H1 (cell line): Measurements from ENCODE around the gene TDRD9. TPM values are rescaled to one million over a fixed set of nuclear protein-coding genes. Genes with fewer than 3 reads are reported as not detected.

ENCODE experiments used
- CTCF ChIA-PET: fragments of 300-600 bp; sonication (Branson Sonifier 250); formaldehyde crosslinking; loops from one replicate; lab custom pipeline; 2021; ENCODE audit not compliant: partially characterized antibody; lab: Charles Lee
- POLR2A ChIA-PET: fragments of 300-600 bp; sonication (Branson Sonifier 250); formaldehyde crosslinking; loops from one replicate; lab custom pipeline; 2021; ENCODE audit warnings: inconsistent platforms; ENCODE audit not compliant: partially characterized antibody; lab: Charles Lee
- DNase-seq, 2 experiments: peaks; one replicate each; pipeline versions ENCODE4 v3.0.0 to v3.0.0-alpha.2; 2010 to 2022; ENCODE audit warnings: low spot score in 2 of 2, low read depth in 1 of 2, mixed read lengths in 1 of 2
- FAIRE-seq: peaks from 2 replicates; lab custom pipeline; 2011; peaks lifted over from hg19 to GRCh38; lab: Jason Lieb, UNC
- H2AFZ ChIP-seq: 2 replicates; pipeline ENCODE4 v1.8.1; 2012; ENCODE audit warnings: low read length, inconsistent platforms
- H2AK5ac ChIP-seq: 2 replicates; pipeline ENCODE4 v1.6.1; 2013; ENCODE audit warnings: low read depth, low read length
- H2BK120ac ChIP-seq: replicated peaks from 2 replicates; pipeline ENCODE3; 2013; ENCODE audit warnings: low read depth, low read length, inconsistent platforms
- H2BK12ac ChIP-seq: 2 replicates; pipeline ENCODE4 v1.6.1; 2013; ENCODE audit warnings: low read depth, low read length
- H2BK15ac ChIP-seq: 2 replicates; pipeline ENCODE4 v1.6.1; 2013; ENCODE audit warnings: low read length
- H2BK20ac ChIP-seq: 2 replicates; pipeline ENCODE4 v1.6.1; 2013; ENCODE audit warnings: low read length
- H2BK5ac ChIP-seq: 2 replicates; pipeline ENCODE4 v1.6.1; 2013; ENCODE audit warnings: low read depth, low read length
- H3K14ac ChIP-seq: 2 replicates; pipeline ENCODE4 v1.6.1; 2013; ENCODE audit warnings: inconsistent platforms; ENCODE audit not compliant: insufficient read length
- H3K18ac ChIP-seq: 2 replicates; pipeline ENCODE4 v1.6.1; 2013; ENCODE audit warnings: low read length; ENCODE audit errors: extremely low read depth
- H3K23ac ChIP-seq: 2 replicates; pipeline ENCODE4 v1.6.1; 2013; ENCODE audit warnings: inconsistent platforms; ENCODE audit not compliant: insufficient read length
- H3K23me2 ChIP-seq: 2 replicates; pipeline ENCODE4 v1.6.1; 2013; ENCODE audit warnings: low read depth, low read length
- H3K27ac ChIP-seq: 2 replicates; pipeline ENCODE4 v1.6.1; 2011; ENCODE audit warnings: low read depth, low read length, inconsistent platforms
- H3K27me3 ChIP-seq, 4 experiments: replicated peaks in 1 of 4; 1 replicate in 1 of 4; 2 replicates in 3 of 4; pipeline versions ENCODE4 v1.6.1 to v1.8.1; 2011 to 2013; ENCODE audit warnings: low read length in 3 of 4, mild to moderate bottlenecking in 3 of 4, inconsistent platforms in 2 of 4, mixed read lengths in 2 of 4, moderate library complexity in 1 of 4; ENCODE audit not compliant: control insufficient read depth in 3 of 4, insufficient read depth in 3 of 4; ENCODE audit errors: extremely low read depth in 1 of 4
- H3K36me3 ChIP-seq, 4 experiments: 2 replicates each; pipeline versions ENCODE4 v1.6.1 to v1.8.1; 2011 to 2013; ENCODE audit warnings: mild to moderate bottlenecking in 4 of 4, low read length in 3 of 4, moderate library complexity in 2 of 4, control low read depth in 1 of 4, inconsistent platforms in 1 of 4; ENCODE audit not compliant: insufficient read depth in 4 of 4, control insufficient read depth in 2 of 4
- H3K4ac ChIP-seq: replicated peaks from 2 replicates; pipeline ENCODE3; 2013; ENCODE audit warnings: low read length, low read depth, mixed read lengths, inconsistent platforms; ENCODE audit not compliant: insufficient read length
- H3K4me1 ChIP-seq, 4 experiments: replicated peaks in 1 of 4; 1 replicate in 1 of 4; 2 replicates in 3 of 4; pipeline versions ENCODE4 v1.6.1 to v1.8.1; 2011 to 2013; ENCODE audit warnings: low read length in 3 of 4, inconsistent platforms in 2 of 4, mixed read lengths in 1 of 4; ENCODE audit not compliant: insufficient read depth in 4 of 4, control insufficient read depth in 3 of 4
- H3K4me2 ChIP-seq, 2 experiments: 2 replicates each; pipeline versions ENCODE4 v1.6.1 to v1.8.1; 2011 to 2013; ENCODE audit warnings: low read depth in 2 of 2, low read length in 2 of 2, control low read depth in 1 of 2, inconsistent platforms in 1 of 2, mild to moderate bottlenecking in 1 of 2; ENCODE audit not compliant: insufficient read depth in 1 of 2
- H3K4me3 ChIP-seq, 4 experiments: fragments of 200-600, 300-600 bp in 1 of 4; sonication (generic), shearing (Covaris generic), sonication (Bioruptor Twin) in 1 of 4; 2 replicates each; pipeline versions ENCODE4 v1.5.1 to v1.8.1; 2011 to 2016; ENCODE audit warnings: low read length in 4 of 4, low read depth in 3 of 4, control low read depth in 2 of 4, inconsistent platforms in 2 of 4, mild to moderate bottlenecking in 2 of 4, mixed read lengths in 1 of 4, moderate library complexity in 1 of 4; ENCODE audit not compliant: insufficient read depth in 2 of 4; ENCODE audit errors: extremely low read depth in 1 of 4
- H3K56ac ChIP-seq: replicated peaks from 2 replicates; pipeline ENCODE3; 2013; ENCODE audit warnings: low read depth, mild to moderate bottlenecking, mixed read lengths, low read length, inconsistent platforms; ENCODE audit not compliant: insufficient read length
- H3K79me1 ChIP-seq: 2 replicates; pipeline ENCODE4 v1.6.1; 2013; ENCODE audit warnings: low read depth, low read length, control low read depth
- H3K79me2 ChIP-seq, 2 experiments: 2 replicates each; pipeline versions ENCODE4 v1.6.1 to v1.8.1; 2012 to 2013; ENCODE audit warnings: low read length in 2 of 2, mild to moderate bottlenecking in 2 of 2, inconsistent platforms in 1 of 2; ENCODE audit not compliant: insufficient read depth in 2 of 2, control insufficient read depth in 1 of 2
- H3K9ac ChIP-seq, 4 experiments: replicated peaks in 1 of 4; 1 replicate in 1 of 4; 2 replicates in 3 of 4; pipeline versions ENCODE4 v1.6.1 to v1.8.1; 2011 to 2013; ENCODE audit warnings: low read depth in 3 of 4, low read length in 3 of 4, control low read depth in 2 of 4, mild to moderate bottlenecking in 2 of 4, moderate library complexity in 2 of 4, inconsistent platforms in 1 of 4; ENCODE audit errors: extremely low read depth in 1 of 4
- H3K9me3 ChIP-seq, 2 experiments: 2 replicates each; pipeline versions ENCODE4 v1.6.1 to v1.8.1; 2012 to 2013; ENCODE audit warnings: mild to moderate bottlenecking in 2 of 2, moderate library complexity in 2 of 2, control low read depth in 1 of 2, inconsistent platforms in 1 of 2, low read depth in 1 of 2, low read length in 1 of 2, mixed read lengths in 1 of 2; ENCODE audit not compliant: insufficient read depth in 2 of 2
- H4K20me1 ChIP-seq, 2 experiments: replicated peaks in 1 of 2; 2 replicates each; pipeline versions ENCODE3 to v1.8.1; 2011 to 2013; ENCODE audit warnings: inconsistent platforms in 2 of 2, low read length in 2 of 2, mild to moderate bottlenecking in 1 of 2; ENCODE audit not compliant: insufficient read depth in 2 of 2, control insufficient read depth in 1 of 2
- H4K5ac ChIP-seq: 2 replicates; pipeline ENCODE4 v1.6.1; 2013; ENCODE audit warnings: low read length, low read depth, mixed read lengths, inconsistent platforms; ENCODE audit not compliant: insufficient read length
- H4K8ac ChIP-seq: 2 replicates; pipeline ENCODE4 v1.8.0; 2013; ENCODE audit warnings: mild to moderate bottlenecking, moderate library complexity, low read length, inconsistent platforms; ENCODE audit not compliant: insufficient read depth; ENCODE audit errors: extremely low read depth
- H4K91ac ChIP-seq: replicated peaks from 2 replicates; pipeline ENCODE3; 2013; ENCODE audit warnings: low read length, mixed read lengths, inconsistent platforms; ENCODE audit not compliant: insufficient read length
- KDM5A ChIP-seq: fragments of 200-600 bp; IDR thresholded peaks from 2 replicates; pipeline ENCODE4 v1.7.1; 2012; ENCODE audit warnings: mild to moderate bottlenecking, low read length, inconsistent platforms, mixed read lengths
- MAX ChIP-seq: IDR thresholded peaks from 2 replicates; pipeline ENCODE4 v1.6.1; 2012; ENCODE audit warnings: inconsistent platforms
- SP4 ChIP-seq: IDR thresholded peaks from 2 replicates; pipeline ENCODE4 v1.6.1; 2012; ENCODE audit warnings: low read length, inconsistent platforms
- WGBS, 2 experiments: shearing (Covaris generic) in 1 of 2; methylation state at CpG; one replicate each; pipeline versions ENCODE4 v1.1.6 to v1.1.7; 2013 to 2015; ENCODE audit warnings: low lambda C conversion rate in 2 of 2, mixed read lengths in 2 of 2, inconsistent platforms in 1 of 2, low coverage in 1 of 2, missing lambda C conversion rate in 1 of 2; ENCODE audit not compliant: insufficient replicate concordance in 2 of 2, insufficient coverage in 1 of 2, insufficient read length in 1 of 2; ENCODE audit errors: extremely low coverage in 1 of 2, missing lambda C conversion rate in 1 of 2; 5-methylcytosine and 5-hydroxymethylcytosine counted together
- polyA plus RNA-seq, 7 experiments: library from polyadenylated mRNA; depleted of rRNA in 3 of 7; stranded (reverse) in 5 of 7; unstranded in 2 of 7; fragments of >200 nt in 5 of 7; fragments of 200-250 nt in 2 of 7; gene quantifications; 1 replicate in 5 of 7; 2 replicates in 1 of 7; 4 replicates in 1 of 7; pipeline versions ENCODE4 v1.2.1 to v1.2.3, GENCODE V29; 2011 to 2013; ENCODE audit warnings: missing spikeins in 2 of 7, mixed read lengths in 2 of 7
- total RNA-seq: library from RNA; stranded (reverse); fragmentation: NEBNext Ultra II Directional; extraction: Animal tissue kit (Norgen Biotek cat#: 25700); gene quantifications from 2 replicates; pipeline ENCODE4 v1.2.1, GENCODE V29; 2021

TDRD9 gene
- total and polyA plus RNA-seq, 2 of the 8 experiments (the other 6 are each of a cell fraction or from before 2014, with no cell fraction given): not detected

GRCh38 chr14:104082807-104083206 lies 154.6 kb downstream of the TDRD9 start:
- CTCF ChIA-PET: interaction anchor here (1.5 kb wide), 2 partner anchors 11 to 15 kb away, joined by 4 to 6 read pairs; no protein-coding TSS in a partner anchor
- FAIRE-seq: no peak
- 87% methylated on average over 12 of the region's 12 CpGs; no CpG with 5 or more reads in 1 of the 2 experiments for WGBS, 2 experiments

More at GRCh38 chr14:104082807-104083206, 154.6 kb downstream of the TDRD9 start:
- no peak overlapping the region for H3K27ac ChIP-seq
- no peaks in the 10 kb centered on the region for H3K79me1 ChIP-seq
- no peak overlapping the region for H2AK5ac ChIP-seq
- no peak overlapping the region for H2BK15ac ChIP-seq
- no peak overlapping the region for H3K4me3 ChIP-seq
- H3K36me3 ChIP-seq: no peaks in the 10 kb centered on the region
- no peak overlapping the region for H4K5ac ChIP-seq
- H3K18ac ChIP-seq: no peak overlapping the region
- H3K23me2 ChIP-seq: no peaks in the 10 kb centered on the region
- no peak overlapping the region for H3K56ac ChIP-seq
- no peak for TF ChIP-seq KDM5A
- TF ChIP-seq MAX: no peak
- TF ChIP-seq SP4: no peak
- peaks cover 0 to 2% (median 0%) of the 10 kb centered on the region in 4 experiments; a peak in 1 of 7 replicates for H3K27me3 ChIP-seq
- no peak for DNase-seq
- no peak overlapping the region for H3K4me2 ChIP-seq
- no peak overlapping the region for H2BK5ac ChIP-seq
- no peaks in the 10 kb centered on the region for H3K9me3 ChIP-seq
- no peak overlapping the region for H2AFZ ChIP-seq
- H3K79me2 ChIP-seq: no peaks in the 10 kb centered on the region
- no peak overlapping the region for H3K14ac ChIP-seq
- no peak overlapping the region for H3K4ac ChIP-seq
- POLR2A ChIA-PET: interaction anchor here (0.6 kb wide), 1 partner anchor 308 kb away, joined by 3 read pairs; no protein-coding TSS in a partner anchor
- no peak overlapping the region for H2BK12ac ChIP-seq
- H4K20me1 ChIP-seq: peaks cover 0 to 1% of the 10 kb centered on the region in 2 experiments
- H2BK120ac ChIP-seq: no peak overlapping the region
- no peak overlapping the region for H2BK20ac ChIP-seq
- peaks cover 0 to 3% (median 0%) of the 10 kb centered on the region in 4 experiments; a peak in 2 of 7 replicates for H3K4me1 ChIP-seq
- H3K23ac ChIP-seq: no peak overlapping the region
- H4K8ac ChIP-seq: no peak overlapping the region
- no peak overlapping the region for H4K91ac ChIP-seq
- no peak overlapping the region for H3K9ac ChIP-seq
